ENCODE measurements around the gene SLC25A33.
"Not testable (repeated sequence)": the region's sequence is repeated elsewhere in the genome, so short reads cannot be mapped to it uniquely, and the experiment has no call there.

SLC25A33 gene

GRCh38 chr1:9539829-9540550 lies 725 bp downstream of the SLC25A33 start:
- peak; percentile 55 for DNase-seq

GRCh38 chr1:9542430-9542829 lies 3.2 kb downstream of the SLC25A33 start:
- DNase-seq: no peak

- DNase-seq: no peak
Observed at GRCh38 chr1:9544926-9545325, 5.7 kb downstream of the SLC25A33 start.

GRCh38 chr1:9549955-9550546 lies 10.8 kb downstream of the SLC25A33 start:
- DNase-seq: no peak

- no peak for DNase-seq
Observed at GRCh38 chr1:9551984-9552383, 12.7 kb downstream of the SLC25A33 start.

- no peak for DNase-seq
Observed at GRCh38 chr1:9553736-9554144, 14.5 kb downstream of the SLC25A33 start.

GRCh38 chr1:9555942-9556341 lies 16.7 kb downstream of the SLC25A33 start:
- no peak for DNase-seq

GRCh38 chr1:9557624-9558023 lies 18.4 kb downstream of the SLC25A33 start:
- no peak for DNase-seq

GRCh38 chr1:9558271-9558945 lies 19.1 kb downstream of the SLC25A33 start:
- DNase-seq: no peak

- DNase-seq: no peak
Observed at GRCh38 chr1:9558946-9559545, 19.8 kb downstream of the SLC25A33 start.

- DNase-seq: no peak
Observed at GRCh38 chr1:9559673-9560072, 20.4 kb downstream of the SLC25A33 start.

GRCh38 chr1:9560090-9560489 lies 20.8 kb downstream of the SLC25A33 start:
- DNase-seq: not testable (repeated sequence)

GRCh38 chr1:9561429-9561828 lies 22.2 kb downstream of the SLC25A33 start:
- no peak for DNase-seq

GRCh38 chr1:9569267-9569666 lies 30.0 kb downstream of the SLC25A33 start:
- no peak for DNase-seq

- not testable (repeated sequence) for DNase-seq
Observed at GRCh38 chr1:9570886-9571529, 31.7 kb downstream of the SLC25A33 start.

GRCh38 chr1:9573723-9574122 lies 34.5 kb downstream of the SLC25A33 start:
- DNase-seq: no peak

- DNase-seq: no peak
Observed at GRCh38 chr1:9575486-9575885, 36.2 kb downstream of the SLC25A33 start.

- no peak for DNase-seq
Observed at GRCh38 chr1:9576903-9577302, 37.6 kb downstream of the SLC25A33 start.

GRCh38 chr1:9577423-9577822 lies 38.2 kb downstream of the SLC25A33 start:
- DNase-seq: no peak

- DNase-seq: no peak
Observed at GRCh38 chr1:9580942-9581341, 41.7 kb downstream of the SLC25A33 start.

- no peak for DNase-seq
Observed at GRCh38 chr1:9586147-9586766, 47.0 kb downstream of the SLC25A33 start.

GRCh38 chr1:9588551-9589143 lies 49.4 kb downstream of the SLC25A33 start, which contains the start of gene TMEM201:
Gene TMEM201, plus strand, starts transcription at chr1:9588911. Its CDS starts 20 bp downstream, at chr1:9588931.
- peak; percentile 95 for DNase-seq
